GM06990 (cell line): Measurements from ENCODE around the gene SWAP70.

Experiments
- DNase-seq: peaks from one replicate; pipeline ENCODE4 v3.0.0-alpha.2; 2011; ENCODE audit not compliant: insufficient read length; ENCODE audit errors: extremely low read depth
- H3K27me3 ChIP-seq: replicated peaks from 2 replicates; pipeline ENCODE4 v1.6.0; 2011; ENCODE audit warnings: low read length; ENCODE audit not compliant: control insufficient read depth, insufficient read depth
- H3K36me3 ChIP-seq: 2 replicates; pipeline ENCODE4 v1.5.1; 2011; ENCODE audit warnings: low read length; ENCODE audit not compliant: control insufficient read depth, insufficient read depth
- H3K4me3 ChIP-seq: replicated peaks from 2 replicates; pipeline ENCODE4 v1.5.1; 2011; ENCODE audit warnings: low read depth, mild to moderate bottlenecking, control low read depth, low read length
- TF ChIP-seq, protein P1 (sequence below): IDR thresholded peaks from 2 replicates; pipeline ENCODE4 v1.5.1; 2011; ENCODE audit warnings: low read length, control low read depth, mild to moderate bottlenecking, inconsistent platforms; ENCODE audit not compliant: insufficient read depth, poor library complexity, severe bottlenecking

The SWAP70 gene

DNA sequence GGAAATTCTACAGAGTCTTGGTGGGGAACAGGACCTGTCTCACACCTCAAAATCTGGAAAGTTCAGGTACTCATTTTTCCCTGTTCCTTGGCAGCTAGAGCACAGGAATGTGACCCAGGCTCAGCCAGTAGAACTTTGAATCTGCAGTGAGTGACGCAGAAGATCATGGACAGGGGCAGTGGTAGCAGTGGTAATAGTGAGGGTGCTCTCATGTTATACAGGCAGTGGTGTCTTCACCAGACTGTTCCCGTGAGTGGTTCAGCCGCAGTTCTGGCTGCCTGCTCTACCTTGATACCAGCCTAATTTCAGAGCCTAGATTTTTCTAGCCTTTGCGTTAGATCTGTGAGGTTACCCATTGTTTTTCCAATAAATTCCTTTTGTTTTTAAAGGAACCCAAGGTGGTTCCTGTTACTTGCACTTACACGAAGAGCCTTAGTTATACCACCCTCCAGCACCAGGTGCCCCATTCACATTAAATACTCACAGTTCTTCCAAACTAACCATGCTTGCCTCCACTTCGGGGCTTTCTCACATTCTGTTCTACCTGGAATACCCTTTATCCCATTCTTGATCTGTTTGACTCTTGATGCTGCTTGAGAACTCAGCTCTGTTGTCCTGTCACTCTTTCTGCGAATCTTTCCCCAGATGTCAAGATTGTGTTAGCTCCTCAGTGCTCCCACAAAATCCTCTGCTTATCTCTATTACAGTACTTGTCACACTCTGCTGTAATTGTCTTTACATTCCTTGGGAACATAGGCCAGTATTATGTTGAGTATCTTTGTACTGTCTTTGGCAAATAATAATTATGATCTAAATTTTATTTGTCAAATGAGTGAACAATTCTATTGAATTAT is 47.8 kb downstream of the SWAP70 start:
- Histone ChIP-seq H3K4me3 (no peak overlapping the region), H3K36me3 (peaks cover 7% of the 10 kb centered on the region), H3K27me3 (no peaks in the 10 kb centered on the region)
- DNase-seq = no peak
- TF ChIP-seq, protein P1, sequence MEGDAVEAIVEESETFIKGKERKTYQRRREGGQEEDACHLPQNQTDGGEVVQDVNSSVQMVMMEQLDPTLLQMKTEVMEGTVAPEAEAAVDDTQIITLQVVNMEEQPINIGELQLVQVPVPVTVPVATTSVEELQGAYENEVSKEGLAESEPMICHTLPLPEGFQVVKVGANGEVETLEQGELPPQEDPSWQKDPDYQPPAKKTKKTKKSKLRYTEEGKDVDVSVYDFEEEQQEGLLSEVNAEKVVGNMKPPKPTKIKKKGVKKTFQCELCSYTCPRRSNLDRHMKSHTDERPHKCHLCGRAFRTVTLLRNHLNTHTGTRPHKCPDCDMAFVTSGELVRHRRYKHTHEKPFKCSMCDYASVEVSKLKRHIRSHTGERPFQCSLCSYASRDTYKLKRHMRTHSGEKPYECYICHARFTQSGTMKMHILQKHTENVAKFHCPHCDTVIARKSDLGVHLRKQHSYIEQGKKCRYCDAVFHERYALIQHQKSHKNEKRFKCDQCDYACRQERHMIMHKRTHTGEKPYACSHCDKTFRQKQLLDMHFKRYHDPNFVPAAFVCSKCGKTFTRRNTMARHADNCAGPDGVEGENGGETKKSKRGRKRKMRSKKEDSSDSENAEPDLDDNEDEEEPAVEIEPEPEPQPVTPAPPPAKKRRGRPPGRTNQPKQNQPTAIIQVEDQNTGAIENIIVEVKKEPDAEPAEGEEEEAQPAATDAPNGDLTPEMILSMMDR = no peak

DNA sequence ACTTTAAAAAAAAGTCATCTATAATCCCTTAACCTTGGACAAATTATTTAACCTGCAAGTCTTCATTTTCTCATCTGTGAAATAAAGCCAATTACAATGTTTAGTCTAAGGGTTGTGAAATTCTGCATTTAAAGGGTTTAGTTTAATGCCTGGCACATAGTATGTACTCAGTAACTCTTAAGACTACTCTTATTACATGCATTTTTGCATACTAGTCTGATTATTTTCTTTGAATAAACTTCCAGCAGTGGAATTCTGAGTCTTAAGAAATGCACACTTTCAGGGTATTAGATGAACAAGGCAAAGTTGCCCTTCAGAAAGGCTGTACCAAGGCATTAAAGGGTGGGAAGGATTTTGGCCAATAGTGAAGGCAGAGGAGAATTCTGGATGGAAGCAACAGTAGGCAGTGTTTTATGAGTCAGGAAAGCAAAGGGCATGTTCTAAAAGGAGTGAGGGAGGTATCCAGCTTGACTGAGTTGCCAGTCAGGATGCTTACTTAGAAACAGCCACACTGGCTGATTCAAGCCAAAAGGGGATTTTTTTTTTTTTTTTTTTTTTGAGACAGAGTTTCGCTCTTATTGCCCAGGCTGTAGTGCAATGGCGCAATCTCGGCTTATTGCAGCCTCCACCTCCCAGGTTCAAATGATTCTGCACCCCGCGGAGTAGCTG is 50.5 kb downstream of the SWAP70 start:
- H3K27me3 ChIP-seq = no peaks in the 10 kb centered on the region
- H3K36me3 ChIP-seq = peaks cover 7% of the 10 kb centered on the region
- DNase-seq = no peak
- TF ChIP-seq, protein P1 = no peak
- no peak overlapping the region for H3K4me3 ChIP-seq

DNA sequence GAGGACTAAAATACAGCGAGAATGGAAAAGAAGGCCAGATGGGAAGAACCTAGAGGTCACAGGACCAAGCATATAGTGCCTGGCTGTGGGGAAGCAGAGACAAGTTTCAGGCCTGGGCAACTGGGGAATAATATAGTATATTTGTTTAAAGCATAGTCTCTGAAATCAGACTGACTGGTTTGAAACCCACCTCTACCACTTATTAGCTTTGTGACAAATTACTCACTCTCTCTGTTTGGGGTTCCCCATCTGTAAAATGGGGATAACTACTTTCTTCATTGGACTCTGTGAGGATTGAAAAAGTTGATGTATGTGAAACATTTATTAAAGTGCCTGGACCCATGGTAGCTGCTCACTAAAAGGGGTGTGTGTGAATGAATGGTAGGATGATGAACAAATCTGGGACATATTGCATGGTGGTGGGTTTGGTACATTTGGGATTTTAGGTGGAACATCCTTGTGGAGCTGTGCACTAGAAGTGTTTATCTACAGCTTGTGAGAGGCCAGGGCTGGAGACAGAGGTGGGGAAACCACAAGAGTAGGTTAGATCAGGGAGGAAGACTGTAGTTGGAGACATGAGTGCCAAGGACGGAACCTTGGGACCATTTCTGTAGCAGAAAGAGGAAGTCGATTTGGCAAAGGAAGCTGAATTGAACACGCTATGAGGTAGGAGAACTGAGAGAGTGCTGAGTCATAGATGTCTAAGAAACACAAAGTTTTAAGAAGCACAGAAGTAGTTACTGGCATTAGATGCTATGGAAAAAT is 52.6 kb downstream of the SWAP70 start:
- DNase-seq = peak; percentile 70
- peaks cover 9% of the 10 kb centered on the region for H3K36me3 ChIP-seq
- no peak overlapping the region for H3K4me3 ChIP-seq
- TF ChIP-seq, protein P1 = no peak
- no peaks in the 10 kb centered on the region for H3K27me3 ChIP-seq

DNA sequence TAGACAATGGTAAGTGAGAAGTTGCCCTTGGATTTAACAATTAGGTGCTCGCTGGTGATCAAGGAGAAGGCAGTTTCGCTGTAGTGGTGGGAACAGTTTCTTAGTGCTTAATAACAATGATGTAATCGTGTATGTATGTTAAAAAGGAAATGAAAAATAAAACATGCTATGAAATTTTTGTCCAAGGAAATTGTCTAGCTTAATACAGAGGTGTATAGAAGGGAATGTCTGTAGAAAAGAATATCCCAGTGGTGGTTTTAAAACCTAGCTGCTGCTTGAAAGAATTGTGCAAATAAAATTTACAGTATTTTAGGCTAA is 53.1 kb downstream of the SWAP70 start:
- no peaks in the 10 kb centered on the region for H3K27me3 ChIP-seq
- TF ChIP-seq, protein P1 = no peak
- H3K36me3 ChIP-seq = peaks cover 9% of the 10 kb centered on the region
- no peak for DNase-seq
- no peak overlapping the region for H3K4me3 ChIP-seq

DNA sequence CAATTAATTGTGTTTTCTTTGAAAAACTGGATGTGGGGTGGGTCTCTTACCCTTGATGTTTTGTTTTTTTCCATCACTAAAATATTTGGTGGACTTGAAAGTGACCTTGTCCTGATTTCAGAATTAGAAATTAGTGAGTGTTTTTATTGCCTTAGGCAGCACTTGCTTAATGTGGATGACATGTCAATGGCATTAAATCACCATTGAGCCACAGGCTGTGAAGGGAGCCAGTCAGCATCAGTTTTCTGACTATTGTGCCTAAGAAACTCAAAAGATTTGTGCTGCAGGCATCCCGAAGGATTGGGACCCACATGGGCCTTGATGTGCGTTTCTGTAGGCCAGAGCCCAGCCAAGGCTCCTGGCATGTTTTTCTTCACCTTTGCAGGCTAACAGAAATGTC is 53.8 kb downstream of the SWAP70 start:
- no peak for DNase-seq
- Histone ChIP-seq H3K4me3 (no peak overlapping the region), H3K36me3 (peaks cover 9% of the 10 kb centered on the region), H3K27me3 (no peaks in the 10 kb centered on the region)
- TF ChIP-seq, protein P1 = no peak
